HepG2 (cell line): Measurements from ENCODE around the gene CREBZF. TPM values are rescaled to one million over a fixed set of nuclear protein-coding genes. Genes with fewer than 3 reads are reported as not detected.
A peak's percentile ranks its signal among the peaks of the same experiment; 100 is the strongest.

Experiments
- ARNT2 ChIP-seq: sonication (generic); formaldehyde crosslinking; IDR thresholded peaks from 2 replicates; pipeline ENCODE4 v1.8.0; 2022; ENCODE audit warnings: mild to moderate bottlenecking, low read depth, missing genetic modification reagents, moderate library complexity
- DDIT3 ChIP-seq: sonication (generic); formaldehyde crosslinking; IDR thresholded peaks from 2 replicates; pipeline ENCODE4 v1.4.0; 2020; ENCODE audit warnings: mild to moderate bottlenecking, missing genetic modification reagents
- ETV6 ChIP-seq: sonication (generic); formaldehyde crosslinking; conservative IDR thresholded peaks from 2 replicates; pipeline ENCODE4 v1.4.0; 2020; ENCODE audit warnings: missing genetic modification reagents
- GLI4 ChIP-seq: sonication (generic); formaldehyde crosslinking; IDR thresholded peaks from 2 replicates; pipeline ENCODE4 v1.5.1; 2020; ENCODE audit warnings: missing genetic modification reagents, mild to moderate bottlenecking, moderate library complexity, borderline replicate concordance
- KDM5B ChIP-seq: sonication (generic); formaldehyde crosslinking; IDR thresholded peaks from 2 replicates; pipeline ENCODE4 v1.4.0; 2020; ENCODE audit warnings: missing genetic modification reagents, mild to moderate bottlenecking, borderline replicate concordance
- LCORL ChIP-seq, 2 experiments: fragments of 450-650 bp in 1 of 2; sonication (generic) in 1 of 2; formaldehyde crosslinking in 1 of 2; IDR thresholded peaks; 2 replicates each; pipeline versions ENCODE4 v1.5.0 to v1.6.1; 2017 to 2020; ENCODE audit warnings: antibody characterized with exemption in 1 of 2, missing genetic modification reagents in 1 of 2
- NBN ChIP-seq: fragments of 450-650 bp; conservative IDR thresholded peaks from 2 replicates; pipeline ENCODE4 v1.6.1; 2017
- NCOA5 ChIP-seq: sonication (generic); formaldehyde crosslinking; IDR thresholded peaks from 2 replicates; pipeline ENCODE4 v1.4.0; 2020; ENCODE audit warnings: missing genetic modification reagents
- NONO ChIP-seq, 2 experiments: fragments of 450-650 bp in 1 of 2; sonication (generic) in 1 of 2; formaldehyde crosslinking in 1 of 2; IDR thresholded peaks in 1 of 2; conservative IDR thresholded peaks in 1 of 2; 2 replicates each; pipeline versions ENCODE4 v1.6.1 to v1.8.0; 2017 to 2022; ENCODE audit warnings: mild to moderate bottlenecking in 1 of 2, missing genetic modification reagents in 1 of 2, moderate library complexity in 1 of 2
- PCBP2 ChIP-seq: fragments of 200-400 bp; formaldehyde crosslinking; optimal IDR thresholded peaks from 2 replicates; pipeline ENCODE3; 2018; ENCODE audit warnings: low read length, low read depth; ENCODE audit not compliant: poor library complexity, severe bottlenecking
- POLR2G ChIP-seq: fragments of 200-400 bp; formaldehyde crosslinking; IDR thresholded peaks from 2 replicates; pipeline ENCODE4 v1.6.1; 2018; ENCODE audit warnings: mild to moderate bottlenecking, low read depth, low read length, moderate library complexity
- SALL1 ChIP-seq: sonication (generic); formaldehyde crosslinking; IDR thresholded peaks from 2 replicates; pipeline ENCODE4 v1.8.0; 2022; ENCODE audit warnings: mild to moderate bottlenecking, missing genetic modification reagents
- SMAD3 ChIP-seq: sonication (generic); formaldehyde crosslinking; IDR thresholded peaks from 2 replicates; pipeline ENCODE4 v1.4.0; 2020; ENCODE audit warnings: missing genetic modification reagents
- SMARCC2 ChIP-seq: fragments of 450-650 bp; IDR thresholded peaks from 2 replicates; pipeline ENCODE4 v1.6.1; 2017; ENCODE audit warnings: antibody characterized with exemption, mild to moderate bottlenecking
- ZC3H13 ChIP-seq: sonication (generic); formaldehyde crosslinking; IDR thresholded peaks from 2 replicates; pipeline ENCODE4 v1.8.1; 2023; ENCODE audit warnings: mild to moderate bottlenecking, missing genetic modification reagents, moderate library complexity
- ZFP36L1 ChIP-seq: sonication (generic); formaldehyde crosslinking; IDR thresholded peaks from 2 replicates; pipeline ENCODE4 v1.8.0; 2022; ENCODE audit warnings: mild to moderate bottlenecking, missing genetic modification reagents, moderate library complexity
- ZNF160 ChIP-seq: sonication (generic); formaldehyde crosslinking; IDR thresholded peaks from 2 replicates; pipeline ENCODE4 v1.8.0; 2022; ENCODE audit warnings: mild to moderate bottlenecking, inconsistent platforms, missing genetic modification reagents
- ZNF292 ChIP-seq: sonication (generic); formaldehyde crosslinking; IDR thresholded peaks from 2 replicates; pipeline ENCODE4 v1.8.1; 2022; ENCODE audit warnings: mild to moderate bottlenecking, low read depth, missing genetic modification reagents, borderline replicate concordance
- ZNF432 ChIP-seq: sonication (generic); formaldehyde crosslinking; IDR thresholded peaks from 2 replicates; pipeline ENCODE4 v1.5.0; 2020; ENCODE audit warnings: missing genetic modification reagents, mild to moderate bottlenecking, borderline replicate concordance
- ZNF556 ChIP-seq: sonication (generic); formaldehyde crosslinking; IDR thresholded peaks from 2 replicates; pipeline ENCODE4 v1.4.0; 2020; ENCODE audit warnings: mild to moderate bottlenecking, missing genetic modification reagents, borderline replicate concordance
- ZNF605 ChIP-seq: sonication (generic); formaldehyde crosslinking; IDR thresholded peaks from 2 replicates; pipeline ENCODE4 v1.8.0; 2022; ENCODE audit warnings: mild to moderate bottlenecking, missing genetic modification reagents
- ZNF777 ChIP-seq: sonication (generic); formaldehyde crosslinking; IDR thresholded peaks from 2 replicates; pipeline ENCODE4 v1.4.0; 2020; ENCODE audit warnings: missing genetic modification reagents
- ZNF878 ChIP-seq: sonication (generic); formaldehyde crosslinking; IDR thresholded peaks from 2 replicates; pipeline ENCODE4 v1.8.1; 2023; ENCODE audit warnings: mild to moderate bottlenecking, missing genetic modification reagents, moderate library complexity
- polyA plus RNA-seq, 8 experiments: library from polyadenylated mRNA; depleted of rRNA in 3 of 8; stranded (reverse) in 7 of 8; unstranded in 1 of 8; fragments of >200 nt; fragmentation: Illumina TruSeq in 4 of 8; extraction: Trizol in 4 of 8; gene quantifications; 2 replicates each; pipeline versions ENCODE4 v1.2.1 to v1.2.3, GENCODE V29; 2011 to 2016; ENCODE audit warnings: low read depth in 4 of 8, missing spikeins in 1 of 8, mixed read lengths in 1 of 8; ENCODE audit not compliant: insufficient read depth in 1 of 8
- total RNA-seq, 5 experiments: library from RNA; depleted of rRNA; stranded (reverse); fragments of >200 nt; fragmentation: Illumina TruSeq; extraction: Trizol; gene quantifications; 2 replicates each; pipeline ENCODE4 v1.2.3, GENCODE V29; 2016; ENCODE audit warnings: low read depth in 1 of 5
- TF ChIP-seq, protein P1 (sequence below): sonication (generic); formaldehyde crosslinking; IDR thresholded peaks from 2 replicates; pipeline ENCODE4 v1.4.0; 2020; ENCODE audit warnings: missing genetic modification reagents
- TF ChIP-seq, protein P2 (sequence below): sonication (generic); formaldehyde crosslinking; IDR thresholded peaks from 2 replicates; pipeline ENCODE4 v1.4.0; 2020; ENCODE audit warnings: mild to moderate bottlenecking, missing genetic modification reagents

Gene CREBZF
- total and polyA plus RNA-seq, 2 of the 13 experiments (the other 11 are each of a cell fraction or from before 2014, with no cell fraction given): 30.6 to 43.1 TPM

GRCh38 chr11:85664615-85665481 is at the start of gene CREBZF (continued):
- peak; percentile 93 for TF ChIP-seq ZNF605
- TF ChIP-seq, protein P1, sequence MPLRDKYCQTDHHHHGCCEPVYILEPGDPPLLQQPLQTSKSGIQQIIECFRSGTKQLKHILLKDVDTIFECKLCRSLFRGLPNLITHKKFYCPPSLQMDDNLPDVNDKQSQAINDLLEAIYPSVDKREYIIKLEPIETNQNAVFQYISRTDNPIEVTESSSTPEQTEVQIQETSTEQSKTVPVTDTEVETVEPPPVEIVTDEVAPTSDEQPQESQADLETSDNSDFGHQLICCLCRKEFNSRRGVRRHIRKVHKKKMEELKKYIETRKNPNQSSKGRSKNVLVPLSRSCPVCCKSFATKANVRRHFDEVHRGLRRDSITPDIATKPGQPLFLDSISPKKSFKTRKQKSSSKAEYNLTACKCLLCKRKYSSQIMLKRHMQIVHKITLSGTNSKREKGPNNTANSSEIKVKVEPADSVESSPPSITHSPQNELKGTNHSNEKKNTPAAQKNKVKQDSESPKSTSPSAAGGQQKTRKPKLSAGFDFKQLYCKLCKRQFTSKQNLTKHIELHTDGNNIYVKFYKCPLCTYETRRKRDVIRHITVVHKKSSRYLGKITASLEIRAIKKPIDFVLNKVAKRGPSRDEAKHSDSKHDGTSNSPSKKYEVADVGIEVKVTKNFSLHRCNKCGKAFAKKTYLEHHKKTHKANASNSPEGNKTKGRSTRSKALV (CRISPR knock-in tag): no peak
- TF ChIP-seq ZNF556 (CRISPR knock-in tag): peak; percentile 38; the same call in 1 of the 2 replicates
- peak; percentile 79 for TF ChIP-seq ARNT2 (CRISPR knock-in tag)
- TF ChIP-seq NONO (IDR thresholded peaks at IDR 0.05): no peak
- TF ChIP-seq NONO (CRISPR knock-in tag; conservative IDR thresholded peaks at IDR 0.05): peak; percentile 17; the same call in 1 of the 2 replicates
- TF ChIP-seq ZC3H13 (CRISPR knock-in tag): 0 out of 2 replicates have a peak, but pooled peaks have one; percentile 24
- TF ChIP-seq GLI4: peak; percentile 98
- TF ChIP-seq NBN: no peak
- TF ChIP-seq, protein P2, sequence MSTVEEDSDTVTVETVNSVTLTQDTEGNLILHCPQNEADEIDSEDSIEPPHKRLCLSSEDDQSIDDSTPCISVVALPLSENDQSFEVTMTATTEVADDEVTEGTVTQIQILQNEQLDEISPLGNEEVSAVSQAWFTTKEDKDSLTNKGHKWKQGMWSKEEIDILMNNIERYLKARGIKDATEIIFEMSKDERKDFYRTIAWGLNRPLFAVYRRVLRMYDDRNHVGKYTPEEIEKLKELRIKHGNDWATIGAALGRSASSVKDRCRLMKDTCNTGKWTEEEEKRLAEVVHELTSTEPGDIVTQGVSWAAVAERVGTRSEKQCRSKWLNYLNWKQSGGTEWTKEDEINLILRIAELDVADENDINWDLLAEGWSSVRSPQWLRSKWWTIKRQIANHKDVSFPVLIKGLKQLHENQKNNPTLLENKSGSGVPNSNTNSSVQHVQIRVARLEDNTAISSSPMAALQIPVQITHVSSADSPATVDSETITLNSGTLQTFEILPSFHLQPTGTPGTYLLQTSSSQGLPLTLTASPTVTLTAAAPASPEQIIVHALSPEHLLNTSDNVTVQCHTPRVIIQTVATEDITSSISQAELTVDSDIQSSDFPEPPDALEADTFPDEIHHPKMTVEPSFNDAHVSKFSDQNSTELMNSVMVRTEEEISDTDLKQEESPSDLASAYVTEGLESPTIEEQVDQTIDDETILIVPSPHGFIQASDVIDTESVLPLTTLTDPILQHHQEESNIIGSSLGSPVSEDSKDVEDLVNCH: no peak
- TF ChIP-seq ZNF292 (CRISPR knock-in tag): no peak
- TF ChIP-seq ZNF432 (CRISPR knock-in tag): no peak
- TF ChIP-seq ZNF878 (CRISPR knock-in tag): 0 out of 2 replicates have a peak, but pooled peaks have one; percentile 57
- TF ChIP-seq DDIT3 (CRISPR knock-in tag): no peak
- peak; percentile 65; the same call in 1 of the 2 replicates for TF ChIP-seq ETV6 (CRISPR knock-in tag)
- 0 out of 2 replicates have a peak, but pooled peaks have one; percentile 58 for TF ChIP-seq ZFP36L1
- TF ChIP-seq POLR2G: peak; percentile 97
- no peak for TF ChIP-seq ZNF777 (CRISPR knock-in tag)
- no peak; the same call in 1 of the 2 replicates for TF ChIP-seq KDM5B
- TF ChIP-seq NCOA5 (CRISPR knock-in tag): no peak
- TF ChIP-seq ZNF160: peak; percentile 69
- TF ChIP-seq SALL1: no peak; the same call in none of the 2 replicates
- no peak for TF ChIP-seq SMAD3 (CRISPR knock-in tag)
- peak; percentile 75; the same call in 1 of the 2 replicates for TF ChIP-seq LCORL (IDR thresholded peaks at IDR 0.05)
- no peak for TF ChIP-seq LCORL (CRISPR knock-in tag; IDR thresholded peaks at IDR 0.05)
- no peak for TF ChIP-seq SMARCC2
- TF ChIP-seq PCBP2: no peak
